Measurements from ENCODE around the gene MARCHF6.

MARCHF6 gene, protein sequence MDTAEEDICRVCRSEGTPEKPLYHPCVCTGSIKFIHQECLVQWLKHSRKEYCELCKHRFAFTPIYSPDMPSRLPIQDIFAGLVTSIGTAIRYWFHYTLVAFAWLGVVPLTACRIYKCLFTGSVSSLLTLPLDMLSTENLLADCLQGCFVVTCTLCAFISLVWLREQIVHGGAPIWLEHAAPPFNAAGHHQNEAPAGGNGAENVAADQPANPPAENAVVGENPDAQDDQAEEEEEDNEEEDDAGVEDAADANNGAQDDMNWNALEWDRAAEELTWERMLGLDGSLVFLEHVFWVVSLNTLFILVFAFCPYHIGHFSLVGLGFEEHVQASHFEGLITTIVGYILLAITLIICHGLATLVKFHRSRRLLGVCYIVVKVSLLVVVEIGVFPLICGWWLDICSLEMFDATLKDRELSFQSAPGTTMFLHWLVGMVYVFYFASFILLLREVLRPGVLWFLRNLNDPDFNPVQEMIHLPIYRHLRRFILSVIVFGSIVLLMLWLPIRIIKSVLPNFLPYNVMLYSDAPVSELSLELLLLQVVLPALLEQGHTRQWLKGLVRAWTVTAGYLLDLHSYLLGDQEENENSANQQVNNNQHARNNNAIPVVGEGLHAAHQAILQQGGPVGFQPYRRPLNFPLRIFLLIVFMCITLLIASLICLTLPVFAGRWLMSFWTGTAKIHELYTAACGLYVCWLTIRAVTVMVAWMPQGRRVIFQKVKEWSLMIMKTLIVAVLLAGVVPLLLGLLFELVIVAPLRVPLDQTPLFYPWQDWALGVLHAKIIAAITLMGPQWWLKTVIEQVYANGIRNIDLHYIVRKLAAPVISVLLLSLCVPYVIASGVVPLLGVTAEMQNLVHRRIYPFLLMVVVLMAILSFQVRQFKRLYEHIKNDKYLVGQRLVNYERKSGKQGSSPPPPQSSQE
- long read RNA-seq, full-length matches to known transcripts = 212 of 253 reads
- long read RNA-seq, partial matches to known transcripts = 16 of 253 reads
- long read RNA-seq, other reads (novel, unspliced or antisense) = 25 of 253 reads

DNA sequence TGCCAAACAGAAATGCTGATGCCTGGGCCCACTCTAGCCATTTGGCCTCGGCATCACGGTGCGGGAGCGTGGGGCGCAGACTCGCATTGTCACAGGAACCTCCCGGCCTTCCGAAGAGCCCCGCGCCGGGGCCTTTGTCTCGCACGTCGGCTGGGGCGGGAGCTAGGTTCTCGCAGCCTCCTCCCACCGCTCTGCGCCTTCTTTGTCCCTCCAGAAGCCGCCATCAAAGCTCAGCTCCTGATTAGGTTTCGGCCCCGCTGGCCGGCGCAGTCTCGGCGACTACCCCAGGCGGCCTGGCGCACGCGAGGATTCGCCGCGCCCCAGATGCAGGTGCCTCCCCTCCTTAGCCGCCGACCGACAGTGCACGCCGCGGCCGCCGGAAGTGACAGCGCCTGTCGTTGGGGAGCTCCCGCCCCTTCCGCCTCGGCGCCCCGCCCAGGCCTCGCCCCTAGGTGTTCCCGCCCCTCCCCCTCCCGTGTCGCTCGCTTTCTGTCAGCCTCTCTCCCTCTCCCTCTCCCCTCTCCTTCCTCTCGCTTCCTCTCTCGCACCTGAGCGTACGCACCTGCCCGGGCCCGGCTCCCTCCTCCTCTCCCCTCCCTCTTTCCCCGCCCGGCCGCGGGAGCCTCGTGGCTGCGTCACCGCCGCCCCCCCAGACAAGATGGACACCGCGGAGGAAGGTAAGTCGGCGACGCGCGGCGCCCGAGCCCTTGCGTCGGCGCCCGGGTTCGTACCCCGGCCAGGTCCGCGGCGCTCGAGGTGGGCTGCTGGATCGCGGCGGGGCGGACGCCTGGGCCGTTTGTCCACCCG is at the start of gene MARCHF6:
Gene MARCHF6, plus strand, starts transcription at position 455 of the 807 bp plus-strand sequence. Its CDS starts 204 bp downstream, at position 659.
- Histone ChIP-seq H3K27me3 (ENCODE audit: insufficient read depth, poor library complexity, severe bottlenecking) (no peaks in the 10 kb centered on the region), H3K4me3 (replicated peaks; ENCODE audit: insufficient read depth, low read length) (peak within 1 kb of the TSS; percentile 74), H3K27ac (replicated peaks) (peak within 1 kb of the TSS; percentile 100)
- TF ChIP-seq, protein P1, sequence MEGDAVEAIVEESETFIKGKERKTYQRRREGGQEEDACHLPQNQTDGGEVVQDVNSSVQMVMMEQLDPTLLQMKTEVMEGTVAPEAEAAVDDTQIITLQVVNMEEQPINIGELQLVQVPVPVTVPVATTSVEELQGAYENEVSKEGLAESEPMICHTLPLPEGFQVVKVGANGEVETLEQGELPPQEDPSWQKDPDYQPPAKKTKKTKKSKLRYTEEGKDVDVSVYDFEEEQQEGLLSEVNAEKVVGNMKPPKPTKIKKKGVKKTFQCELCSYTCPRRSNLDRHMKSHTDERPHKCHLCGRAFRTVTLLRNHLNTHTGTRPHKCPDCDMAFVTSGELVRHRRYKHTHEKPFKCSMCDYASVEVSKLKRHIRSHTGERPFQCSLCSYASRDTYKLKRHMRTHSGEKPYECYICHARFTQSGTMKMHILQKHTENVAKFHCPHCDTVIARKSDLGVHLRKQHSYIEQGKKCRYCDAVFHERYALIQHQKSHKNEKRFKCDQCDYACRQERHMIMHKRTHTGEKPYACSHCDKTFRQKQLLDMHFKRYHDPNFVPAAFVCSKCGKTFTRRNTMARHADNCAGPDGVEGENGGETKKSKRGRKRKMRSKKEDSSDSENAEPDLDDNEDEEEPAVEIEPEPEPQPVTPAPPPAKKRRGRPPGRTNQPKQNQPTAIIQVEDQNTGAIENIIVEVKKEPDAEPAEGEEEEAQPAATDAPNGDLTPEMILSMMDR (IDR thresholded peaks at IDR 0.05; ENCODE audit: insufficient read depth, low read length) = no peak
- TF ChIP-seq GABPA (IDR thresholded peaks at IDR 0.05; ENCODE audit: low read depth) = peak; percentile 87
- peak; percentile 99 for TF ChIP-seq POLR2AphosphoS5 (IDR thresholded peaks at IDR 0.05; ENCODE audit: low read depth)
- TF ChIP-seq SPI1 (IDR thresholded peaks at IDR 0.05; ENCODE audit: borderline replicate concordance, low read depth) = 0 out of 2 replicates have a peak, but pooled peaks have one; percentile 16
- TF ChIP-seq, protein P2, sequence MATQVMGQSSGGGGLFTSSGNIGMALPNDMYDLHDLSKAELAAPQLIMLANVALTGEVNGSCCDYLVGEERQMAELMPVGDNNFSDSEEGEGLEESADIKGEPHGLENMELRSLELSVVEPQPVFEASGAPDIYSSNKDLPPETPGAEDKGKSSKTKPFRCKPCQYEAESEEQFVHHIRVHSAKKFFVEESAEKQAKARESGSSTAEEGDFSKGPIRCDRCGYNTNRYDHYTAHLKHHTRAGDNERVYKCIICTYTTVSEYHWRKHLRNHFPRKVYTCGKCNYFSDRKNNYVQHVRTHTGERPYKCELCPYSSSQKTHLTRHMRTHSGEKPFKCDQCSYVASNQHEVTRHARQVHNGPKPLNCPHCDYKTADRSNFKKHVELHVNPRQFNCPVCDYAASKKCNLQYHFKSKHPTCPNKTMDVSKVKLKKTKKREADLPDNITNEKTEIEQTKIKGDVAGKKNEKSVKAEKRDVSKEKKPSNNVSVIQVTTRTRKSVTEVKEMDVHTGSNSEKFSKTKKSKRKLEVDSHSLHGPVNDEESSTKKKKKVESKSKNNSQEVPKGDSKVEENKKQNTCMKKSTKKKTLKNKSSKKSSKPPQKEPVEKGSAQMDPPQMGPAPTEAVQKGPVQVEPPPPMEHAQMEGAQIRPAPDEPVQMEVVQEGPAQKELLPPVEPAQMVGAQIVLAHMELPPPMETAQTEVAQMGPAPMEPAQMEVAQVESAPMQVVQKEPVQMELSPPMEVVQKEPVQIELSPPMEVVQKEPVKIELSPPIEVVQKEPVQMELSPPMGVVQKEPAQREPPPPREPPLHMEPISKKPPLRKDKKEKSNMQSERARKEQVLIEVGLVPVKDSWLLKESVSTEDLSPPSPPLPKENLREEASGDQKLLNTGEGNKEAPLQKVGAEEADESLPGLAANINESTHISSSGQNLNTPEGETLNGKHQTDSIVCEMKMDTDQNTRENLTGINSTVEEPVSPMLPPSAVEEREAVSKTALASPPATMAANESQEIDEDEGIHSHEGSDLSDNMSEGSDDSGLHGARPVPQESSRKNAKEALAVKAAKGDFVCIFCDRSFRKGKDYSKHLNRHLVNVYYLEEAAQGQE (IDR thresholded peaks at IDR 0.05; ENCODE audit: insufficient replicate concordance, low read depth) = peak; percentile 74
- peak; percentile 84 to 92 for DNase-seq (ENCODE audit: low read depth in 1 of 2, low spot score in 1 of 2)

DNA sequence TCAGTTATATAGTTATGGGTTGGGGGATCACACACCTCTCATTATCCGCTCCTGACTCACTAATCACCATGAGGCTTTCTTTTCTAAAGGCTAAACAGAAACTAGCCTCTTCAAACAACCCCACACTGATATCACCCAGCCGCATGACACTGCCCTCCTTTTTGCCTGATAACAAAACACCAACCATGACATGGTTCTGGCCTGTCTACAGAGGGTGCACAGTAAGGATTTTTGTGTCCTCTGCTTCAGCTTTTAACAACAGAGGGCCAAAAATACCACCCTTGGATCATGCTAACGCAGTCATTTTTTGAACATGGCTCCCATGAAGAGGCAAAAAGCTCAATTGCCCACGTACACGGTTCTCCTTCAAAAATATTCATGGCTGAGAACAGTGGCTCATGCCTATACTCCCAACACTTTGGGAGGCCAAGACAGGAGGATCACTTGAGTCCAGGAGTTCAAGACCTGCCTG is 49.8 kb upstream of the MARCHF6 start:
- DNase-seq (ENCODE audit: low read depth in 1 of 2, low spot score in 1 of 2) = no peak
- TF ChIP-seq POLR2AphosphoS5 (IDR thresholded peaks at IDR 0.05; ENCODE audit: low read depth) (no peak), GABPA (IDR thresholded peaks at IDR 0.05; ENCODE audit: low read depth) (no peak), SPI1 (IDR thresholded peaks at IDR 0.05; ENCODE audit: borderline replicate concordance, low read depth) (no peak)
- TF ChIP-seq, protein P1 (IDR thresholded peaks at IDR 0.05; ENCODE audit: insufficient read depth, low read length) = no peak
- TF ChIP-seq, protein P2 (IDR thresholded peaks at IDR 0.05; ENCODE audit: insufficient replicate concordance, low read depth) = no peak
- Histone ChIP-seq H3K4me3 (replicated peaks; ENCODE audit: insufficient read depth, low read length) (no peak overlapping the region), H3K27me3 (ENCODE audit: insufficient read depth, poor library complexity, severe bottlenecking) (no peaks in the 10 kb centered on the region), H3K27ac (replicated peaks) (no peak overlapping the region)

DNA sequence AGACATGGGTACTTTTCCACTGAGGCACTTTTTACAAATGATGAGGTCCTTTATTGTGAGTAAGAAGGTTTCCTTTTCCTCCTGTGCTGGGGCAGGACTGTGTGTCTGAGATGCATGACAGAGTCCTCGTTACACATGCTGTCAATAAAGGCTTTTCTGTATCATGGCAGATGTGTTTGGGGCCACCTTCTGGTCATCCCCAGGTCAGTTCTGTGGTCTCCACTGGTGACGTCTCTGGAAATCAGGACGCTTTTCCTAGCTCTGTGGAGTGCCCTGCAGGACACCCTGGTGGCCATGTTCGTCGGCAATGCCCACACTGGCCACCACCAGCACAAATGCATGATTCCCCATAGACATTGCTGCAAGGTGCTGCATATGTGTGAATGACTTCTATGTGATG is 48.6 kb upstream of the MARCHF6 start:
- Histone ChIP-seq H3K4me3 (replicated peaks; ENCODE audit: insufficient read depth, low read length) (no peak overlapping the region), H3K27me3 (ENCODE audit: insufficient read depth, poor library complexity, severe bottlenecking) (no peaks in the 10 kb centered on the region), H3K27ac (replicated peaks) (no peak overlapping the region)
- no peak for TF ChIP-seq GABPA (IDR thresholded peaks at IDR 0.05; ENCODE audit: low read depth)
- TF ChIP-seq, protein P2 (IDR thresholded peaks at IDR 0.05; ENCODE audit: insufficient replicate concordance, low read depth) = no peak
- TF ChIP-seq POLR2AphosphoS5 (IDR thresholded peaks at IDR 0.05; ENCODE audit: low read depth) = no peak
- TF ChIP-seq SPI1 (IDR thresholded peaks at IDR 0.05; ENCODE audit: borderline replicate concordance, low read depth) = no peak
- TF ChIP-seq, protein P1 (IDR thresholded peaks at IDR 0.05; ENCODE audit: insufficient read depth, low read length) = no peak
- DNase-seq (ENCODE audit: low read depth in 1 of 2, low spot score in 1 of 2) = no peak
